ENCODE data around the gene STPG2. TPM values are rescaled to one million over a fixed set of nuclear protein-coding genes. Genes with fewer than 3 reads are reported as not detected.

Gene STPG2
- total and polyA plus RNA-seq, 9 donors: 0.06 to 1.3 (median 0.53) TPM; not detected in 1

DNA sequence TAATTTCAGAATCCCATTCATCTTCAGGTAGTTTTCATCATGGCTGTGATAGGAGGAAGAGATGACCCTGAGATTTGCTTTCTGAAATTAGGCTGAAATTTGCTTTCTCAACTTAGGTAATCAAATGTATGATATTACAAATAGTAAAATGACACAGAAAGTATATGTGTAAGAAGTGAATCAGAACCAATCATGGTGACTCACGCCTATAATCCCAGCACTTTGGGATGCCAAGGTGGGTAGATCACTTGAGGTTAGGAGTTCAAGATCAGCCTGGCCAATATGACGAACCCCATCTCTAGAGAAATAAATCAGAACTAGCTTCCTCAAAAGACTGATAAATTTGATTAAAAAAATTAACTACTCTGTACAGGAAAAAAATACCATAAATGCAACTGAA, 555.4 kb downstream of the STPG2 start:
- Histone ChIP-seq H3K4me1 (ENCODE audit: insufficient read depth) (no peaks in the 10 kb centered on the region), H3K4me3 (no peak overlapping the region), H3K9me3 (no peaks in the 10 kb centered on the region), H3K36me3 (no peaks in the 10 kb centered on the region), H3K27ac (no peak overlapping the region), H3K27me3 (no peaks in the 10 kb centered on the region)
- TF ChIP-seq, protein P1, sequence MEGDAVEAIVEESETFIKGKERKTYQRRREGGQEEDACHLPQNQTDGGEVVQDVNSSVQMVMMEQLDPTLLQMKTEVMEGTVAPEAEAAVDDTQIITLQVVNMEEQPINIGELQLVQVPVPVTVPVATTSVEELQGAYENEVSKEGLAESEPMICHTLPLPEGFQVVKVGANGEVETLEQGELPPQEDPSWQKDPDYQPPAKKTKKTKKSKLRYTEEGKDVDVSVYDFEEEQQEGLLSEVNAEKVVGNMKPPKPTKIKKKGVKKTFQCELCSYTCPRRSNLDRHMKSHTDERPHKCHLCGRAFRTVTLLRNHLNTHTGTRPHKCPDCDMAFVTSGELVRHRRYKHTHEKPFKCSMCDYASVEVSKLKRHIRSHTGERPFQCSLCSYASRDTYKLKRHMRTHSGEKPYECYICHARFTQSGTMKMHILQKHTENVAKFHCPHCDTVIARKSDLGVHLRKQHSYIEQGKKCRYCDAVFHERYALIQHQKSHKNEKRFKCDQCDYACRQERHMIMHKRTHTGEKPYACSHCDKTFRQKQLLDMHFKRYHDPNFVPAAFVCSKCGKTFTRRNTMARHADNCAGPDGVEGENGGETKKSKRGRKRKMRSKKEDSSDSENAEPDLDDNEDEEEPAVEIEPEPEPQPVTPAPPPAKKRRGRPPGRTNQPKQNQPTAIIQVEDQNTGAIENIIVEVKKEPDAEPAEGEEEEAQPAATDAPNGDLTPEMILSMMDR (IDR thresholded peaks at IDR 0.05): no peak
- no peak for TF ChIP-seq POLR2A (IDR thresholded peaks at IDR 0.05)
- no peak for TF ChIP-seq EP300 (IDR thresholded peaks at IDR 0.05)
- no peak for DNase-seq
- 73 to 78% (median 76%) methylated on average over 2 of the region's 2 CpGs for WGBS, 3 donors
- intact Hi-C loops (cut with DNase I): no loop called here

DNA sequence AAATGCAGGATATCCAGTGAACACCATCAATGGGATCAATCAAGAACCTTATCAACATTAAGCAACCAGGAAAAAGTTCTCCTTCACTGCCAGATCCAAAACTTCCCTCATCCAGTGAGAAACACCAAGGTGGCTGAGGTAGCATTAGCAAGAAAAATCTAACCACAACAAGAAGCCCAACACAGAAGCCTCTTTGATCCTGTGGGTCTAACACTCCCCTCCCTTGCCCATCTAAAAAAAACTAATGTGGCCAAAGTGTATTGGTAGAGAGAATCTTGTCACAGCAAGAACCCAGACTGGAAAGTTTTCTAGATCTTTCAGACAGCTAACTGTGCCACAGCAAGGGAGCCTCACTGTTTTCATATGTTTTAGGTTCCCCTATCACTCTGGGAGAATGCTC, 558.0 kb downstream of the STPG2 start:
- no peaks in the 10 kb centered on the region for H3K9me3 ChIP-seq
- no peak for TF ChIP-seq EP300 (IDR thresholded peaks at IDR 0.05)
- TF ChIP-seq, protein P1 (IDR thresholded peaks at IDR 0.05): no peak
- no peak for TF ChIP-seq POLR2A (IDR thresholded peaks at IDR 0.05)
- H3K4me1 ChIP-seq (ENCODE audit: insufficient read depth): no peaks in the 10 kb centered on the region
- no peak overlapping the region for H3K4me3 ChIP-seq
- no peaks in the 10 kb centered on the region for H3K27me3 ChIP-seq
- intact Hi-C loops (cut with DNase I): no loop called here
- H3K27ac ChIP-seq: no peak overlapping the region
- no peaks in the 10 kb centered on the region for H3K36me3 ChIP-seq
- no peak for DNase-seq

DNA sequence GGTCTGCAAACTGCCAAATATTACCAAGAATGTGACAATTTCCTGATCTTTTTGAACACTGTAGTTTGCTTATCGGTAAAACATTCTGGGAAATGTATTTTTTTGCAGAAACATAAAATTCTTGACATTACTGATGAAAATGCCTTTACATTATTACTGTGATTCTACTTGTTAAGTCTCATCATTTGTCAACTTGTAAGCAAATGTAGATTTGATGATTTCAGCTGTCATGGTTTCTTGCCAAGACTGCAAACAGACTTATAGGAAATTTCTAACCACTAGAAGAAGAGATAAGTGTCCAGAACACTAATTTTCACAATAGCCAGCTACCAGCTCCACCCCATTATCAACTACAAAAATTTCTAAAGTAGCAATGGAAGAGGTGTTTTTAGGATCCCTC, 560.4 kb downstream of the STPG2 start:
- Histone ChIP-seq H3K27me3 (no peaks in the 10 kb centered on the region), H3K4me3 (no peak overlapping the region), H3K36me3 (no peaks in the 10 kb centered on the region), H3K4me1 (ENCODE audit: insufficient read depth) (no peaks in the 10 kb centered on the region), H3K27ac (no peak overlapping the region), H3K9me3 (no peaks in the 10 kb centered on the region)
- intact Hi-C loops (cut with DNase I): no loop called here
- WGBS, 3 donors: 47 to 62% (median 59%) methylated on average over 1 of the region's 1 CpG
- TF ChIP-seq POLR2A (IDR thresholded peaks at IDR 0.05): no peak
- TF ChIP-seq EP300 (IDR thresholded peaks at IDR 0.05): no peak
- TF ChIP-seq, protein P1 (IDR thresholded peaks at IDR 0.05): no peak
- no peak for DNase-seq

DNA sequence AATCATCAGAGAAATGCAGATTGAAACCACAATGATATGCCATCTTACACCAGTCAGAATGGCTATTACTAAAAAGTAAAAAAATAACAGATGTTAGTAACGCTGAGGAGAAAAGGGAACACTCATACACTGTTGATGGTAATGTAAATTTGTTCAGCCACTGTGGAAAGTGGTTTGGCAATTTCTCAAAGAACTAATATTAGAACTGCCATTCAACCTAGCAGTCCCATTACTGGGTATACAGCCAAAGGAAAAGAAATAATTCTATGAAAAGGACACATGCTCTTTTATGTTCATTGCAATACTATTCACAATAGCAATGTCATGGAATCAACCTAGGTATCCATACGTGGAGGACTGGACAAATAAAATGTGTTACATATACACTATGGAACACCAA, 566.3 kb downstream of the STPG2 start:
- no peak for DNase-seq
- no peaks in the 10 kb centered on the region for H3K9me3 ChIP-seq
- TF ChIP-seq POLR2A (IDR thresholded peaks at IDR 0.05) (no peak), EP300 (IDR thresholded peaks at IDR 0.05) (no peak)
- TF ChIP-seq, protein P1 (IDR thresholded peaks at IDR 0.05): no peak
- no peaks in the 10 kb centered on the region for H3K36me3 ChIP-seq
- no peaks in the 10 kb centered on the region for H3K4me1 ChIP-seq (ENCODE audit: insufficient read depth)
- WGBS, 3 donors: 76 to 79% (median 79%) methylated on average over 2 of the region's 2 CpGs
- H3K4me3 ChIP-seq: no peak overlapping the region
- H3K27me3 ChIP-seq: no peaks in the 10 kb centered on the region
- intact Hi-C loops (cut with DNase I): no loop called here
- no peak overlapping the region for H3K27ac ChIP-seq

DNA sequence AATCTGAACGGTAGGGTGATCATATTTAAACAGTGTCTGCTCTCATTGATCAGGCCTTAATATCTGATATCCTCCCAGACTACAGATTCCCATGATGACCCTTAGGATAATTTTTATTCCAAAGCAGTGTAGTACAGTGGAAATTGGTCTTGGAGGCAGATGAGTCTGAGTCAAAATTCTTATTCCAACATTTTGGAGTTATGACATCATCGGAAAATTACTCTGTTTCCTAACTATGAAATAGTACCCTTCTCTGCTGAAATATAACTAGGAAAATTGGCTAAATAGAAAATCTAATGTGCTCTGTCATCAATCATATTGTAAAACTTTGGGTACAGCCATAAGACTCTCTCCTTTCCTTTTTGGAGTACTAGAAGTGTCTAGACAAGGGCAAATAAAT, 583.3 kb downstream of the STPG2 start:
- H3K27ac ChIP-seq: no peak overlapping the region
- intact Hi-C loops (cut with DNase I): no loop called here
- no peaks in the 10 kb centered on the region for H3K9me3 ChIP-seq
- H3K36me3 ChIP-seq: no peaks in the 10 kb centered on the region
- H3K27me3 ChIP-seq: no peaks in the 10 kb centered on the region
- 88 to 92% (median 90%) methylated on average over 2 of the region's 2 CpGs for WGBS, 3 donors
- no peaks in the 10 kb centered on the region for H3K4me1 ChIP-seq (ENCODE audit: insufficient read depth)
- TF ChIP-seq EP300 (IDR thresholded peaks at IDR 0.05) (no peak), POLR2A (IDR thresholded peaks at IDR 0.05) (no peak)
- TF ChIP-seq, protein P1 (IDR thresholded peaks at IDR 0.05): no peak
- no peak overlapping the region for H3K4me3 ChIP-seq
- DNase-seq: no peak

Data from ovary (tissue), 9 donors.